ENCODE measurements around the gene EAF2.
A peak's percentile ranks its signal among the peaks of the same experiment; 100 is the strongest.
"Not testable (repeated sequence)": the region's sequence is repeated elsewhere in the genome, so short reads cannot be mapped to it uniquely, and the experiment has no call there.

Gene EAF2

GRCh38 chr3:121834671-121835464 lies at the start of gene EAF2, which contains the start of gene IQCB1:
Gene EAF2, plus strand, starts transcription at chr3:121835209. Its CDS starts 77 bp downstream, at chr3:121835286.
Gene IQCB1, minus strand, starts transcription at chr3:121835060. Its CDS starts 6,100 bp downstream, at chr3:121828960.
- peak; percentile 97 for DNase-seq

GRCh38 chr3:121786485-121786884 lies 48.5 kb upstream of the EAF2 start:
- DNase-seq, result no peak

GRCh38 chr3:121793078-121793477 lies 41.9 kb upstream of the EAF2 start:
- no peak for DNase-seq

GRCh38 chr3:121794264-121794983 lies 40.6 kb upstream of the EAF2 start:
- DNase-seq, result no peak

- DNase-seq, result no peak
Measured at GRCh38 chr3:121796970-121797369, 38.0 kb upstream of the EAF2 start.

GRCh38 chr3:121800906-121801305 lies 34.1 kb upstream of the EAF2 start:
- DNase-seq, result no peak

GRCh38 chr3:121803771-121804320 lies 31.2 kb upstream of the EAF2 start:
- DNase-seq, result no peak

GRCh38 chr3:121809249-121809648 lies 25.8 kb upstream of the EAF2 start:
- no peak for DNase-seq

GRCh38 chr3:121817753-121818152 lies 17.3 kb upstream of the EAF2 start:
- DNase-seq, result no peak

GRCh38 chr3:121818578-121818977 lies 16.4 kb upstream of the EAF2 start:
- no peak for DNase-seq

GRCh38 chr3:121819236-121819635 lies 15.8 kb upstream of the EAF2 start:
- DNase-seq, result no peak

- DNase-seq, result no peak
Measured at GRCh38 chr3:121821421-121822199, 13.4 kb upstream of the EAF2 start.

GRCh38 chr3:121822973-121823372 lies 12.0 kb upstream of the EAF2 start:
- DNase-seq, result no peak

- peak; percentile 26 for DNase-seq
Measured at GRCh38 chr3:121834157-121834670, 795 bp upstream of the EAF2 start.

GRCh38 chr3:121835465-121835801 lies 424 bp downstream of the EAF2 start:
- DNase-seq, result peak; percentile 40

GRCh38 chr3:121836064-121836463 lies 1.1 kb downstream of the EAF2 start:
- no peak for DNase-seq

- no peak for DNase-seq
Measured at GRCh38 chr3:121836481-121836880, 1.5 kb downstream of the EAF2 start.

GRCh38 chr3:121839962-121840361 lies 5.0 kb downstream of the EAF2 start:
- no peak for DNase-seq

GRCh38 chr3:121844892-121845291 lies 9.9 kb downstream of the EAF2 start:
- no peak for DNase-seq

GRCh38 chr3:121852256-121852655 lies 17.2 kb downstream of the EAF2 start:
- no peak for DNase-seq

GRCh38 chr3:121855555-121855954 lies 20.5 kb downstream of the EAF2 start:
- peak; percentile 10 for DNase-seq

GRCh38 chr3:121857778-121858177 lies 22.8 kb downstream of the EAF2 start:
- not testable (repeated sequence) for DNase-seq

GRCh38 chr3:121863247-121863646 lies 28.2 kb downstream of the EAF2 start:
- not testable (repeated sequence) for DNase-seq
